ENCODE results near the gene ICE2.

The ICE2 gene

DNA sequence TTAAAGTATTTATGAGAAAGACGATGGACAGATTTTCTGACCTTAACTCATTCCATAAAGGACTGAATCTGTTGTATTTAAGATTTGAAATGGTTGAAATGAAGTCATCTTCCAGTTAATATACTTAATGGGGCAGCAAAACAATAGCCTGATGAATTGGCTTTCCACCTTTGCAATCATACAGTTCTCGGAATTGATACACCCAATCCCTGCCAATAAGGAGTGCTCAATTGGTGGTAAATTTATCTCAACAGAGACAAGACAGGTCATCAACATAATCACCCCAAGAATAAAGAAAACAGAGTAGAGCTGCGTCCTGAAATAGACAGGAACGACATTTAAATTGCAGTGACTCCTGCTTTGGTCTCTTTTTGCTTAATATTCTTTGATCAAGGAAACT is 92.3 kb downstream of the ICE2 start:
- no peak for DNase-seq

DNA sequence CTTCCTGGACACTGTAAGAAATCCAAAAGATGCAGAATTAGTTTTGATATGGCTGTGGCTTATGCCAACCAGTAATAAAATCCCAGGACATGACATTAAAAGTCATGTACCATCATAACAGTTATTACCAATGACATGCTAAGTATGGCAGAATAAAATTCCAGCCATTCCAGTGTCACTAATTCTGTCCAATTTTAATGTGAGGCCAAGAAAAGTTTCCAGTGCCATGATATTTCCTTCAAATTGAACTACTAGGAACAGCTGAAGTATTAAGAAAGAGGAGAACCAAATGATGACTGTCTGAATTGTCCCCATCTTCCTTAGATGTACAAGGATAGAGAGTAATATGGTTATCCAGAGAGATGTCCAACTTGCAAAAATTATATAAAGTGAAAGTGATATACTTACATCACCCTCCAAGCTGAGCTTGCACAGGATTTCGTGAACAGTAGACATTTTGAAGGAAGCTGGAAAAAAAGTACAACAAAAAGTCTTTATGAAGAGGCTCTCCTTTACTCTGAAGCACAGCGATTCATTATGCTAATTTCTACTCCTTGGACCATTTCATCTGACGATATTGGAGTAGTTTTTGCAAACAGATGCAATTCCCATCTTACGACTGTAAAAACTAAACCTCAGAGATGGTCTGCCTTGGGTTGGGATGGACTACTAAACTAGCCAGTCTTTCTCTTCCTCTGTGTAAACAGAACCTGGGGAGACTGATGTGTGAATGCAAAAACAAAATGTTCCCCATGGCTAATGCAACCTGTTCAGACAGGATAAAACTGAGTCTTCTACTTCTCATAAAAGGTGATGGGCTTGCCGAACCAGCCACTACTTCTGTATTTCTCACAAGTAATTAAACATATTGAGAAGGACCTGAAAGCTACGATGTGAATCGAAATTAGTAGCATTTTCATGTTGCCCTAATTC is 93.1 kb downstream of the ICE2 start:
- DNase-seq, result no peak

DNA sequence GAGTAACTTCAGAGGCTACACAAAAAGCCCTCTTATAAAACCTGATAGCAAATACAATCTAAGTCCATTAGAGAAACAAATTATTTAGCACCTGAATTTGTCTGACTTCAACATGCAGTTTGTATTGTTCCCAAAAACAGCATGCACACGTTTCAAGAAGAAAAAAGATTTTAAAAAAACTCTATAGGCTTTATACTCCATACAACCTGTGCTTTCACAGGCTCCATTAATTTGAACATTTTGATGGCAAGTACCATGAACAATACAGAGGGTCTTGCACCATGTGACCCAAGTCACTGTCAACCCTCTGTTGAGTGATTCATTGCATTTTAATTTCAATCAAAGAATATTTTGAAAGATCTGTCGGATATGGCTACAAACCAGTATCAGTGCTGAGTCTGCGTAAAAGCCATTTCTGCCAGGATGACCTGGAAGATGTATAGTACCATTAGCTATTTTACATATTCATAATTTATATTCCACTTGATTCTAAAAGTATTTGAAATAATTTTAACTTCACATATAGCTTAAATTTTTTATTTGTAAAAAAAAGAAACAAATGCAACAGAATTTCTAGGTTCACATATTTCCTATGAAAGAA is 94.3 kb downstream of the ICE2 start:
- DNase-seq, result no peak

DNA sequence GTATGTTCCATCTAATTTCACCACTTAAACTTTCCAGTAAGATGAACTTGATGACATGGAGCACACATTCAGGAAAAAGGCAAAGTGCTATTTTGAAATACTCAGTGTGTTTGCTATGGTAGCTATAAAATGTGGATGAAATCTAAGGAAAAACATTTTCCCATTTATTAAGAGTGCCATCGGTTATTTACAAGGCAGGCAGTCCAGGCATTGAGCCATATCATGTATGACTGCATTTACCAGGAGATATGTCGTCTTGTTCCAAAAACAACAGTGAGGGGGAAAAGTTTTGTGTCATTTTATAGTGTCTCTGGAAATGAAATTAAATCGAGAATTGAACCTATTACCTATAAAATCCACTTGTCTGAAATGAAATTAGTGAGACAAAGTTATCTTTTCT is 94.9 kb downstream of the ICE2 start:
- DNase-seq, result no peak

DNA sequence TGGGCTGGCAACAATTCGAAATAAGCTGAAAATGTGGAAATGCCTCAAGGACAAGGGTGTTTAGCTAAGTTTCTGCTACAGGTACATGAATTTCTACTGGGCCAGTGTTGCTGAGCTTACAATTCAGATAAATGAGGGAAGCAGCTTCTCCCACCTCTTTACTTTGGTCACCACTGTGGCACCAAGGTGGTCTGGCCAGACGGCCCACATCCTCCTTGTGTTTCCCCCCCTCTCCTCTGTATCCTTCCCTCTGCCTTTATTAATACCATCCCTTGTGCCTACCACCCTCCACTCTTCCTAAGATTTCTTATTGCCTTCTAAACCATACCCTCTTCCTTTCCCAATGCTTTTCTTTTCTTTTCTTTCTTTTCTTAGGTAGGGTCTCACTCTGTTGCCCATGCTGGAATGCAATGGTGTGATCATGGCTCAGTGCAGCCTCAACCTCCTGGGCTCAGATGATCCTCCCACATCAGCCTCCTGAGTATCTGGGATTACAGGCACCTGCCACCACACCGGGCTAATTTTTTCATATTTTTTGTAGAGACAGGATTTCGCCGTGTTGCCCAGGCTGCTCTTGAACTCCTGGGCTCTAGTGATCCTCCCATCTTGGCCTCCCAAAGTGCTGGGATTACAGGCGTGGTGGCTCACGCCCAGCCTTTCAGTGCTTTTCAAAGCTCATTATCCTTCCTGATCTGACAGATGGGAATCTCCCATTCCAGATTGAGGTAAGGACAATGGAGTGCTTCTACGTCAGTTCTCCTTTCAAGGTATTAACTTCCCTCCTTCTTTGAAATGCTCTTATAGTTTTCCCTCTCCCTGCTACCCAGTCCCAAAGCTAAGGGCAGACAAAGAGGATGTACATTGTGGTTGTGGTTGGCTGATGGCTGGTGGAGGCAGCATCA is 95.9 kb downstream of the ICE2 start:
- DNase-seq, result no peak

DNA sequence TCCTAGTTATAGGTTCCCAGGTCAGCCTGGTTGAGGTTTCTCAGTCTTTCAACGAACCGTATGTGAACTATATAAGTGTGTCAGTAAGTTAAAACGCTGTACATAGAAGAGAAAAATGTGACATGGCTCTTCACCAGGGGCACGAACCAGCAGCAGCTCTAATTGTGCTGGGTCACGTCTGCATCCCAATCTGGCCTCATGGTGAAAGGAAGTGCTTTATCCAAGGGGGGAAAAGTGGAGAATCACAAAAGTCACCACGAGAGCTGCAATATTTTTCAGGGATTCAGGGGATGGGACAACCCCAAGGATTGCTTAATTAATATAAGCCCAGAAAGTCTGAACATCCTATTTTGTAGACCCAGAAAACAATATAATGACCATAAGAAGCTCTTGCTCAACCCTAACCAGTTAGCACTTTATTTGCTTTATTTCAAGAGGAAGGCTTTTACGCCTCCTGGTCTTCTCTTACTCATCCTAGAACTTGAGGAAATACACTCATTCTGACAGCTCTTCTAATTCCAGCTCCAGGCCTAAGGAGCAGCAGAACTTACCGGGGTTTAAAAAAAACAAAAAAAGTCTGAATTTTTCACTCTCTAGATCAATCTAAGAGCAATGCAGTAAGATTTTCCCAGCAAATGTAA is 97.7 kb downstream of the ICE2 start:
- DNase-seq, result no peak

DNA sequence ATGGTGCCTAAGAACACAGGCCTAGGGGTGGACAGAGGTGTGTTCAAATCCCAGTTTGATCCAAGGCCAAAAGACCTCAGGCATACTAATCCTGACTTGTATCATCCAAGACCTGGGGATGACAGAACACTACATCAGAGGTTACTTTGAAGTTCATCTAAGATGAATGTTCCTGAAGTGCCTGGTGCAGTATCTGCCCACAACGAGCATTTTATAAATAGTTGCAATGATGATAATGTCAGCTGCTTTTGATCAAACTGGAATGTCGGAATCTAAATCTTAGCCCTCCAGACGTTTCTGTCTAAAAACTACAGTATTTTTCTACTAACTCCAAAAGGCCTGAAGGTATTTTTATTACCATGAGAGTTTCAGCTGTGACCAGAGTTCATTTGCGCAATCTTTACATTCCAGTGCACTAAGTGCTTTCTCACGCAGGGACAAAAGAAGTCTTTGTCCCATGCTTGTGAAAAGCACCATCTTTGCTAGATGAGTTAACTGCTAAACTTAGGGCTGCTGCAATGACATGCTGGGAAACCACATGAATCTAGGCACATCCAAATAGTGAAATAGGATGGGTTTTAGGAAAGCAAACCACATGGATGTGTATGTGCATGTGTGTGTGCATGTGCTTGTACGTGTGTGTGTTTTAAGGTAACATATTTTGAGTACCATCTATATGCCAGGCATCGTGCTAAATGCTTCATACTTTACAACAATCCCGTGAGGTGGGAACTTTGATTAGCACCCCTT is 99.2 kb downstream of the ICE2 start:
- DNase-seq, result no peak

DNA sequence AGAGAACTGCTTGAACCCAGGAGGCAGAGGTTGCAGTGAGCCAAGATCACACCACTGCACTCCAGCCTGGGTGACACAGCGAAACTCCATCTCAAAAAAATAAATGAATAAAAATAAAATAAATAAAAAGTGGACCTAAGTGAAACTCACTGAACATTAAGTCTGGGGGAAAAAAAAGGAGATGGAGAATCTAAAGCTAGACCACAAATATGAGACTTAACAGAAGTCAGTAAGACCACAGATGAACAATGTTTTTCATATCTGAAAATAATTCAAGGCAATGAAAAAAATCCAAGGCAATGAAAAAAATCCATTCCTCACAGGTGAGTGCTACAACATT is 99.8 kb downstream of the ICE2 start:
- DNase-seq, result no peak

DNA sequence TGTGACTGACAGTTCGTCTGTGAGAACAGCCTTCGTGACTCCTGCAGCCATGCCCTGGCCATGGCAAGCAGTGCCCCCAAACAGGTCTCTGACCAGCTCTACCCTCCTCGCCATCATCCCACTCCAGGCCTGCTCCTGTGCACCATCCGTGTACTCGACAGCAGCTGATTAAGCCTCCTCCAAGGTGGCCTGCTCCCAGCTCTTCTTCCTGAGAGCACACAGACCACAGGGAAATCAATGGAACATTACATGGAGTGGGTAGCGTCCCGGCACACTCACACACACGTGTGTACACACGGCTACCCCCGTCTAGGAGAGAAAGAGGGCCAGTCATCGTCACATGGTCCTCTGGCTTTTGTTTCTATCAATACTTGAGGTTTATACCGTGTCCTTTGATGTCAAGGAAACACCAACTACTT is 102.3 kb downstream of the ICE2 start:
- no peak for DNase-seq

DNA sequence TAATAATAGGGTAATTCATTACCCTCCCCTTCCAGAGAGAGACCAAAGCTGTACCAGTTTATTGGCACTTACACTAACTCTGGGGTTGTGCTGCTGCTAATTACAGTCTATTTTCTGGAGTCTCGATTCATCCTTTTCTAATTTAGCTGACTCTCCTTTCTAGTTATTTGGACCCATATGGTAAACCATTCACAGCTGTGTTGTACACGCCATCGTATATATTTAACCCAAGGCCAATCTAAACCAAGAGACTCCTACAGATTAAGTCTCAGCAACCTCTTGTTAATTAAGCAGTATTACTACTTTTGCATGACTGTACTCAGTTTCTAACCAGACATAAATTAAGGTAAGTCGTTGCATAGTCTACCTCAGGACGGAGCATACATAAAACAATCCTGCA is 103.6 kb downstream of the ICE2 start:
- no peak for DNase-seq

DNA sequence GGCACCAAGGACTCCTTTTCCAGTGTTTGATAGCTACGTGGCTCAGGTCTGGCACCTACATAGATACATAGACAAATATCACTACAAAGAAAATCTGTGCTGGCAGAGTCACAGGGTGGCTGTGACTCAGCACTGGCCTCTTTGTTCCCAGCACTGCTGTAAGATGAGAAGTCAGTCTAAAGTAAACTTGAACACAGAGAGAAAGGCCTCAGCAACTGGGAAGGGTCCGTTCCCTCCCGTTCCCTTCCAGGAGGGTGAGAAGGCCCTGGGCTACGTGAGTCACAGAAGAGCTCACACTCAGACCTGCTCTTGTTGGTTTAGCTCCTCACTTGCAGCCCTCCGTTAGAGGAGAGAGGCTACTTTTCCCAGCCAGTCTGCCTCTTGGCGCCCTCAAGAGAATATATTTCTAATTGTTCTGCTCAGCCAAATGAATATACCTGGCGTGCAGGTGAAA is 104.3 kb downstream of the ICE2 start:
- no peak for DNase-seq

DNA sequence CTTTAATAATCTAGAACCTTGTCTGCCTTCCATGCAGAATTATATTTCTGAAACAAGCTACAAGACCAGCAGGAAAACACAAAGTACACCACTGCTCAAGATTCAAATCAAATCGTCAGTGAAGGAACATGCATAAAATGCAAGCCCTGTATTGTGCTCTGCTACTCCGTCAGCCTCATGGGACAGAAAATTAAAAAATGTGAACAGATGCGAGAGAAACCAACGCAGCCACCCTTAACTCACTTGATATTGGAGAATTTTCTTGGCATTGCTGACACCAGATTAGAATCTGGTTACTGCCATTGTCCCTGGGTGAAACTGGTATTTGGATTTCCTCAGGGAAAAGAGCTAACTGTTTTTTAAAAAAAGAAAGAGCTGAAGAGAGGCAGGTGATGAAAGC is 104.7 kb downstream of the ICE2 start:
- no peak for DNase-seq

DNA sequence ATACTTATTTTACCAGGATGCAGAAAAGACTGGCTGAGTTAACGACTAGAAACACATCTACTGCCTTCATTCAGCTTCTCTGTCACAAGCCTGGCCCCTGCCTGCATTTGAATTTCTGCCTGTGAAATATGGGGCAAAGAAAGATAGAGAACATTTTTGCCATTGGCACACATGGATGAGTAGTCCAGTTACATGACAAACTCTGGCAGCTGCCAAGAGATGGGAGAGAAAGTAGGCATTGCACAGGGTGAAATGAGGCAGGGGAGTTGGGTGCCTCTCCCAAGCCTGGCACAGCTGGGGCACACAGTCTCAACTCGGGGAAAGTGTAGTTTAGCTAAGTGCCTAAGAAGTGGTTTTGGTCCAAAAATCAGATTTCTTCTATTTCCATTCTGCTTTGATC is 105.2 kb downstream of the ICE2 start:
- no peak for DNase-seq

DNA sequence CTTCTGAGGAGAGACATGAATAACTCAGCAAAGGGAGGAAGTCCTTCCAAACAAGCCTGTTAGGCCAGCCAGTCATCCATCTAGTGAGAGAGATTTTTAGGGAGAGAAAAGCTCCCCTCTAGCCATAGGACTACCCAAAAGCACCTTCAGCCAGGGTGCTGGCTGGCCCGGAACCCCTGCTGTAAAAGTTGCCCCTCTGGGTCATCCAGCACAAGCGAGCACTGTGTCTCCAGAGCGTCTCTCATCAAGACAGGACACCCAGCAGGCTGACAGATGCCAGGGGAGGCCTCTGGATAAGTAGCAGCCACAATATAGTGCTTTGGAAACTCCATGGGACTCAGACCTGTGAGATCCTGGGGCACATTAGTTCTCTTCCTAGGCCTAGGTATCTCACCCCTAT is 105.6 kb downstream of the ICE2 start:
- DNase-seq, result no peak

DNA sequence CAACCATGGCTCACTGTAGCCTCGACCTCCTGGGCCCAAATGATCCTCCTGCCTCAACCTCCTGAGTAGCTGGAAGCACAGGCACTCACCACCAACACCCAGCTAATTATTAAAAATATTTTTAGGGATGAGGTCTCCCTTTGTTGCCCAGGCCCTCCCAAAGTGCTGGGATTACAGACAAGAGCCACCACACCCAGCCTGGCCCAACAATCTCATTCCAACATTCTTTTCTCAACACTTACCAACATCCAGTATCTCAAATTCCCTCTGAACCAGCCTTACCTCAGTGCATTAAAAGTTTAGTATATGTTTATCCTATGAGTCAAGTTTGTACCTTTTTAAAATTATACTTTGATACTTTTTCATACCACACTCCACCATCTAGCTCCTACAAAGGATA is 106.2 kb downstream of the ICE2 start:
- DNase-seq, result no peak

DNA sequence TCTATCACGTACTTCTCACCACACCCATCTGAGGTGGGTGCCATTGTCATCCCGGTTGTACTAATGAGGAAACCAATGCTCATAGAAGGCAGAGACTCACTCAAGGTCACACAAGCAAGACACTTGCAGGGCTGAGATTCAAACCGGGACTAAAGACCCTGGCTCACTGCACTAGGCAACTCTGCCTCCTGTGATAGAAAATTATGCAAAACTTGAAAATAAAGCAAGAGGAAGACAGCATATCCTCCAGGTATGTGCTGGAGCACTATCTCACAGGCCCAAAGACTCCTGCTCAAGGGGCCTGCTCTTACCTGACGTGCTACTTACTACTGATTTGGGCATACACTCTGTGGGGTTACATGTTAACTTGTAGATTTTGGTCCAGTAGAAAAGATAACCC is 106.7 kb downstream of the ICE2 start:
- no peak for DNase-seq

DNA sequence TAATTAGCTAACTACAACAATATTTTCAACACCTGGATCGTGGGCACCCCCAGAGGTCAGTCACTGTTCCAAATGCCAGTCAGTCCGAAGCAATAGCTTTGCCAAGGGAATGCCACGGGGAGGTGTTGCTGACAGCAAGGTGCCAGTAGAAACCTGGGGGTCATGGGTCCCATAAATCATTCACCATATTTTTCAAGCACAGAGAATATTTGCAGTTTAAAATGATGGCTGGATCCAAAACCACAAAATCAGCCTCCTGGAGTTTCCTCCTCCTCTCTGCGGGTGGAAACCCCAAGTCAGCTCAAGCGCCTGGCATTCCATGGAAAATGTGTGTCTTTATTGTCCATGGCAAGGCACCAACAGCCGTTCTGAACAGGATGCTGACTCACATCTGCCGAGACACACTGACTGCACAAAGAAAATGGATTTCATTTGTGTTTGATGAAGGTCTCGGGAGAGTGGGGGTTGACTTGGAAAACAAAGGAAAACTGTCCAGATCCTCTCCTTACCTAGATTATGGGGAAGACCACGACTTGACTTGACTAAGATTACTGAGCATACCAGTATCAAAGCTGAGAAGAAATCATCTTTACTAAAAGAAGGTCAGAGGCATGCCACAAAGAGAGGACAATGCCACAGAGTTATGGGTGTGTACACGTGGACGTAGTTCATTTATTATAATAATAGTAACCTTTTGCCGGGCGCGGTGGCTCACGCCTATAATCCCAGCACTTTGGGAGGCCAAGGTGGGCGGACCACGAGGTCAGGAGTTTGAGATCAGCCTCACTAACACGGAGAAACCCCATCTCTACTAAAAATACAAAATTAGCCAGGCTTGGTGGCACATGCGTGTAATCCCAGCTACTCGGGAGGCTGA is 107.5 kb downstream of the ICE2 start:
- DNase-seq, result no peak

DNA sequence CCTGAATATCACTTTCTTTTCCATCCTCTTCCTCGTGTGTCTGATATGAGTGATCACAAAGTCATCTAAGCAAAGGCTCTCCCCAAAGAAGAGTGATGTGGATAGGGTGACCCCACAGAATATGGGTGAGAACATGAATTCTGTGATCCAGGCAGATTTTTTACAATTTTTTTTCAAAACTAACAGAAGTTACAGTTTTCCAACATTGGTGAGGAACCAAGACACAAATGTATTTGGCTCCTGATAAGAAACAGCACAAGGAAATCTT is 108.1 kb downstream of the ICE2 start:
- no peak for DNase-seq

DNA sequence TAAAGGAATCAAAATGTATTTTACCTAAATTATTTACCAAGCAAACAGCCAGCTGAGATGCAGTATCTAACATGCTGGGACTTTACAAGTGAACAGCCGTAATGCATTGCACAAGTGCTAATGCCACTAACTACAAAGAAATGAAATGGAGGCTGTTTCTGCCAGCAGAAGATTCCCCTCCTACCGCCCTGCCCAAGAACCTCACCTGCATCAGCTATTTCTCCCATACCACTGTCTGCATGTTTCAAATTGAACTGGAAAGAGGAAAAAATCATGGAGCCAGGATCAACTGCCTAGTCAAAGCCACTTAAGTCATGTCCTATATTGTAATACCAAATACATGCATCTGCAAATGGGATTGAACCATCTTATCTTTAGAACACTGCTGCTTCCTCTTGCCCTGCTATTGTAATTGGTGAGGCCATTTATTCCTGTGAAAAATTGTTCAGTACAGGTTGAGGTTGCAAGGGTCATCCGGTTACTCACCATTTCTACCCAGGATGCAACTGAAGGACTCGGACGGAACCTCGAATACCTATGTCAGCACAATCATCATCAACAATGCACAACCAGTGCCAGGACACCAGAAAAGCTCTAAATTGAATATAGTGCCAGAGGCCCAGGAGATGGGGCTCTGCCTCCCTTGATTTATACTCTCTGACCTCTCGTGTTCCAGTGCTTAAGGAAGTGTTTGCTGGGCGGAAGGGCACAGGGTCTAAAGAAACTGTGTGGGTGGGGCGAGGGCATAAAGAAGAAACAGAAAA is 108.7 kb downstream of the ICE2 start:
- no peak for DNase-seq

DNA sequence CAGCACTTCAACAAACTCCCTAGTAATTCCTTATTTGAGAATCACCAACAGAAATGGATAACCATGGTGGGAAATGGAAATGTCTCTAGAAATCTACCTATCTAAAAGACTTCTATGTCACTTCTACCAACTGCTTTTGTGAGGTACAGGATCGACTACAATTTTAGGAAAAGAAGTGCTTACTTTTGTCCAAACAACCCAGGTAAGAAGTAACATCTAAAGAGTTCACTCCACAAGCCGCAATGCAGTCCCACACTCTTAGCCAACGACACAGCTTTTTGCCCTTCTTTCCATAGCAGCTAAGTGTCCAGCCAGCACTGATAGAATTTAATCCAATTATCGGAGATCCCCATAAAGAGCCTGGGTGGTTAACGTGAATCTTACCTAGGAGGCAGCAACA is 109.2 kb downstream of the ICE2 start:
- DNase-seq, result no peak

All from activated T-cell treated with anti-CD3 and anti-CD28 coated beads for 4 hours (primary cell).